ENCODE results near the gene NOSIP.

DNA sequence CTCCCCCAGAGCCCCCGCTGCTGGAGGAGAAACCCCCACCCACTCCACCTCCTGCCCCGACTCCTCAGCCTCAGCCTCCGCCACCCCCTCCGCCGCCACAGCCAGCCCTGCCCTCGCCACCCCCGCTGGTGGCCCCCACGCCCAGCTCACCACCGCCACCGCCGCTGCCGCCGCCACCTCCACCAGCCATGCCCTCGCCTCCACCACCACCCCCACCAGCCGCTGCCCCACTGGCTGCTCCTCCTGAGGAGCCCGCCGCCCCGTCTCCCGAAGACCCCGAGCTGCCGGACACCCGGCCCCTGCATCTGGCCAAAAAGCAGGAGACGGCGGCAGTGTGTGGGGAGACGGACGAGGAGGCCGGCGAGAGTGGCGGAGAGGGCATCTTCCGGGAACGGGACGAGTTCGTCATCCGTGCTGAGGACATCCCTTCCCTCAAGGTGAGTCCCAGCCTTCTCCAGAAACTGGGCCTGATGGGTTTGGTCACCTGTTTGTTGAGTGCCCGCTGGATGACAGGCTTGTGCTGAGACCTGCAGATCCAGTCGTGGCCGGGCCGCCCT is 21.2 kb upstream of the NOSIP start:
- no peak for TF ChIP-seq EP300 (IDR thresholded peaks at IDR 0.05)
- TF ChIP-seq, protein P1, sequence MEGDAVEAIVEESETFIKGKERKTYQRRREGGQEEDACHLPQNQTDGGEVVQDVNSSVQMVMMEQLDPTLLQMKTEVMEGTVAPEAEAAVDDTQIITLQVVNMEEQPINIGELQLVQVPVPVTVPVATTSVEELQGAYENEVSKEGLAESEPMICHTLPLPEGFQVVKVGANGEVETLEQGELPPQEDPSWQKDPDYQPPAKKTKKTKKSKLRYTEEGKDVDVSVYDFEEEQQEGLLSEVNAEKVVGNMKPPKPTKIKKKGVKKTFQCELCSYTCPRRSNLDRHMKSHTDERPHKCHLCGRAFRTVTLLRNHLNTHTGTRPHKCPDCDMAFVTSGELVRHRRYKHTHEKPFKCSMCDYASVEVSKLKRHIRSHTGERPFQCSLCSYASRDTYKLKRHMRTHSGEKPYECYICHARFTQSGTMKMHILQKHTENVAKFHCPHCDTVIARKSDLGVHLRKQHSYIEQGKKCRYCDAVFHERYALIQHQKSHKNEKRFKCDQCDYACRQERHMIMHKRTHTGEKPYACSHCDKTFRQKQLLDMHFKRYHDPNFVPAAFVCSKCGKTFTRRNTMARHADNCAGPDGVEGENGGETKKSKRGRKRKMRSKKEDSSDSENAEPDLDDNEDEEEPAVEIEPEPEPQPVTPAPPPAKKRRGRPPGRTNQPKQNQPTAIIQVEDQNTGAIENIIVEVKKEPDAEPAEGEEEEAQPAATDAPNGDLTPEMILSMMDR (IDR thresholded peaks at IDR 0.05) = no peak
- TF ChIP-seq POLR2A (IDR thresholded peaks at IDR 0.05) = no peak
